ENCODE data around the gene SPATA3. TPM values are rescaled to one million over a fixed set of nuclear protein-coding genes. Genes with fewer than 3 reads are reported as not detected.

The SPATA3 gene
- total and polyA plus RNA-seq, 2 of the 13 experiments (the other 11 are each of a cell fraction or from before 2014, with no cell fraction given), result not detected

DNA sequence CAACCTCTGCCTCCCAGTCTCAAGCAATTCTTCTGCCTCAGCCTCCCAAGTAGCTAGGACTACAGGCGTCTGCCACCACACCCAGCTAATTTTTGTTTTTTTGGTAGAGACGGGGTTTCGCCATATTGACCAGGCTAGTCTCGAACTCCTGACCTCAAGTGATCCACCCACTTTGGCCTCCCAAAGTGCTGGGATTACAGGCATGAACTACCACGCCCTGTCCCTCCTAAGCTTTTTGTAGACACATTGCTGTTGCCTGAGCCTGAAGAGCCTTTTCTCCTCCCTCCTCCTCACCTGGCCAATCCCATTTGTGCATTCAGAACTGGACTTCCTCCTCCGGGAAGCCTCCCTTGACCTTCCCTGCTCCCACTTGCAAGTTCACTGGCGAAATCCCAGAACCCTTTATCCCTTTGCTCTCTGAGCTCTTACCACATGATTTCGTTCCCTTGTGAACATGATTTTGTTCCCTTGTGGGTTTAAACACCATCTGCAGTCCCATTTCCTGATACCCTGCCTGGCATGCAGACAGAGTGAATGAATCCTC, 44.0 kb downstream of the SPATA3 start (continued):
- TF ChIP-seq, protein P1, sequence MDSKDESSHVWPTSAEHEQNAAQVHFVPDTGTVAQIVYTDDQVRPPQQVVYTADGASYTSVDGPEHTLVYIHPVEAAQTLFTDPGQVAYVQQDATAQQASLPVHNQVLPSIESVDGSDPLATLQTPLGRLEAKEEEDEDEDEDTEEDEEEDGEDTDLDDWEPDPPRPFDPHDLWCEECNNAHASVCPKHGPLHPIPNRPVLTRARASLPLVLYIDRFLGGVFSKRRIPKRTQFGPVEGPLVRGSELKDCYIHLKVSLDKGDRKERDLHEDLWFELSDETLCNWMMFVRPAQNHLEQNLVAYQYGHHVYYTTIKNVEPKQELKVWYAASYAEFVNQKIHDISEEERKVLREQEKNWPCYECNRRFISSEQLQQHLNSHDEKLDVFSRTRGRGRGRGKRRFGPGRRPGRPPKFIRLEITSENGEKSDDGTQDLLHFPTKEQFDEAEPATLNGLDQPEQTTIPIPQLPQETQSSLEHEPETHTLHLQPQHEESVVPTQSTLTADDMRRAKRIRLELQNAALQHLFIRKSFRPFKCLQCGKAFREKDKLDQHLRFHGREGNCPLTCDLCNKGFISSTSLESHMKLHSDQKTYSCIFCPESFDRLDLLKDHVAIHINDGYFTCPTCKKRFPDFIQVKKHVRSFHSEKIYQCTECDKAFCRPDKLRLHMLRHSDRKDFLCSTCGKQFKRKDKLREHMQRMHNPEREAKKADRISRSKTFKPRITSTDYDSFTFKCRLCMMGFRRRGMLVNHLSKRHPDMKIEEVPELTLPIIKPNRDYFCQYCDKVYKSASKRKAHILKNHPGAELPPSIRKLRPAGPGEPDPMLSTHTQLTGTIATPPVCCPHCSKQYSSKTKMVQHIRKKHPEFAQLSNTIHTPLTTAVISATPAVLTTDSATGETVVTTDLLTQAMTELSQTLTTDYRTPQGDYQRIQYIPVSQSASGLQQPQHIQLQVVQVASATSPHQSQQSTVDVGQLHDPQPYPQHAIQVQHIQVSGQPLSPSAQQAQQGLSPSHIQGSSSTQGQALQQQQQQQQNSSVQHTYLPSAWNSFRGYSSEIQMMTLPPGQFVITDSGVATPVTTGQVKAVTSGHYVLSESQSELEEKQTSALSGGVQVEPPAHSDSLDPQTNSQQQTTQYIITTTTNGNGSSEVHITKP (CRISPR knock-in tag; IDR thresholded peaks at IDR 0.05; ENCODE audit: low read depth), result no peak
- TF ChIP-seq MAZ (IDR thresholded peaks at IDR 0.05; ENCODE audit: borderline replicate concordance, low read depth, low read length), result peak; percentile 49; the same call in 1 of the 2 replicates
- no peak; the same call in 1 of the 2 replicates for TF ChIP-seq MAZ (CRISPR knock-in tag; IDR thresholded peaks at IDR 0.05; ENCODE audit: low read depth)
- TF ChIP-seq SRSF9 (IDR thresholded peaks at IDR 0.05; ENCODE audit: borderline replicate concordance, insufficient read depth, low read depth, low read length, poor library complexity, severe bottlenecking), result no peak
- no peak for TF ChIP-seq SYNCRIP (IDR thresholded peaks at IDR 0.05; ENCODE audit: insufficient read depth, low read depth, low read length)
- TF ChIP-seq, protein P2, sequence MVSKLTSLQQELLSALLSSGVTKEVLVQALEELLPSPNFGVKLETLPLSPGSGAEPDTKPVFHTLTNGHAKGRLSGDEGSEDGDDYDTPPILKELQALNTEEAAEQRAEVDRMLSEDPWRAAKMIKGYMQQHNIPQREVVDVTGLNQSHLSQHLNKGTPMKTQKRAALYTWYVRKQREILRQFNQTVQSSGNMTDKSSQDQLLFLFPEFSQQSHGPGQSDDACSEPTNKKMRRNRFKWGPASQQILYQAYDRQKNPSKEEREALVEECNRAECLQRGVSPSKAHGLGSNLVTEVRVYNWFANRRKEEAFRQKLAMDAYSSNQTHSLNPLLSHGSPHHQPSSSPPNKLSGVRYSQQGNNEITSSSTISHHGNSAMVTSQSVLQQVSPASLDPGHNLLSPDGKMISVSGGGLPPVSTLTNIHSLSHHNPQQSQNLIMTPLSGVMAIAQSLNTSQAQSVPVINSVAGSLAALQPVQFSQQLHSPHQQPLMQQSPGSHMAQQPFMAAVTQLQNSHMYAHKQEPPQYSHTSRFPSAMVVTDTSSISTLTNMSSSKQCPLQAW (CRISPR knock-in tag; IDR thresholded peaks at IDR 0.05), result peak; percentile 16; the same call in 1 of the 2 replicates
- no peak for TF ChIP-seq ZNF343 (CRISPR knock-in tag; IDR thresholded peaks at IDR 0.05)
- no peak for TF ChIP-seq ZNF619 (CRISPR knock-in tag; IDR thresholded peaks at IDR 0.05)
- TF ChIP-seq SOX13 (IDR thresholded peaks at IDR 0.05), result no peak
- no peak; a peak in 1 of 4 replicates for TF ChIP-seq SOX13 (CRISPR knock-in tag; conservative IDR thresholded peaks at IDR 0.05 in 1 of 2, IDR thresholded peaks at IDR 0.05 in 1 of 2)
- TF ChIP-seq, protein P3, sequence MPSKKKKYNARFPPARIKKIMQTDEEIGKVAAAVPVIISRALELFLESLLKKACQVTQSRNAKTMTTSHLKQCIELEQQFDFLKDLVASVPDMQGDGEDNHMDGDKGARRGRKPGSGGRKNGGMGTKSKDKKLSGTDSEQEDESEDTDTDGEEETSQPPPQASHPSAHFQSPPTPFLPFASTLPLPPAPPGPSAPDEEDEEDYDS (CRISPR knock-in tag; IDR thresholded peaks at IDR 0.05), result peak; percentile 71; the same call in 1 of the 2 replicates
- TF ChIP-seq, protein P4, sequence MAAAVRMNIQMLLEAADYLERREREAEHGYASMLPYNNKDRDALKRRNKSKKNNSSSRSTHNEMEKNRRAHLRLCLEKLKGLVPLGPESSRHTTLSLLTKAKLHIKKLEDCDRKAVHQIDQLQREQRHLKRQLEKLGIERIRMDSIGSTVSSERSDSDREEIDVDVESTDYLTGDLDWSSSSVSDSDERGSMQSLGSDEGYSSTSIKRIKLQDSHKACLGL (CRISPR knock-in tag; IDR thresholded peaks at IDR 0.05), result no peak
- TF ChIP-seq TIGD3 (CRISPR knock-in tag; IDR thresholded peaks at IDR 0.05; ENCODE audit: borderline replicate concordance), result 0 out of 2 replicates have a peak, but pooled peaks have one; percentile 16
- peak; percentile 81 for TF ChIP-seq CHD4 (IDR thresholded peaks at IDR 0.05; ENCODE audit: borderline replicate concordance, low read length)
- TF ChIP-seq AGO2 (optimal IDR thresholded peaks at IDR 0.05; ENCODE audit: low read depth, low read length), result no peak
- TF ChIP-seq ZNF205 (CRISPR knock-in tag; IDR thresholded peaks at IDR 0.05), result 0 out of 2 replicates have a peak, but pooled peaks have one; percentile 6
- no peak for TF ChIP-seq MTF1 (CRISPR knock-in tag; IDR thresholded peaks at IDR 0.05)
- no peak for TF ChIP-seq HNRNPL (IDR thresholded peaks at IDR 0.05; ENCODE audit: low read depth, low read length)
- no peak for TF ChIP-seq RNF2 (conservative IDR thresholded peaks at IDR 0.05; ENCODE audit: low read depth)
